Measurements from ENCODE around the gene GAS2L1. TPM values are rescaled to one million over a fixed set of nuclear protein-coding genes. Genes with fewer than 3 reads are reported as not detected.
A peak's percentile ranks its signal among the peaks of the same experiment; 100 is the strongest.

Gene GAS2L1
- total RNA-seq, 1 experiment from 2014 or later = 29.4 TPM

GRCh38 chr22:29308148-29308790 lies 1.8 kb downstream of the GAS2L1 start:
- Histone ChIP-seq H3K4me1 (ENCODE audit: control insufficient read depth in 1 of 2, insufficient read depth in 2 of 2, low read length in 2 of 2) (peaks cover 40 to 63% of the 10 kb centered on the region in 2 experiments), H3K9me3 (ENCODE audit: control insufficient read depth in 1 of 2, insufficient read depth in 1 of 2, low read depth in 1 of 2, low read length in 2 of 2) (no peaks in the 10 kb centered on the region), H3K9ac (ENCODE audit: low read length) (peak overlapping the region; percentile 73; the same call in 1 of the 2 replicates), H2AFZ (ENCODE audit: low read depth, low read length, poor library complexity, severe bottlenecking) (no peak overlapping the region), H3K27me3 (ENCODE audit: insufficient read depth, low read length) (no peaks in the 10 kb centered on the region), H3K79me2 (ENCODE audit: insufficient read depth, low read length) (peaks cover 7% of the 10 kb centered on the region; the same call in 1 of the 2 replicates), H3K4me2 (ENCODE audit: low read length) (peak overlapping the region; percentile 96), H3K36me3 (ENCODE audit: control insufficient read depth in 1 of 2, insufficient read depth in 2 of 2, low read length in 2 of 2) (no peaks in the 10 kb centered on the region), H3K4me3 (replicated peaks in 1 of 2; ENCODE audit: low read depth in 1 of 2, low read length in 2 of 2) (peak overlapping the region; percentile 74 to 84), H4K20me1 (ENCODE audit: insufficient read depth) (no peaks in the 10 kb centered on the region), H3K27ac (ENCODE audit: low read depth, low read length) (peak overlapping the region; percentile 41; the same call in 1 of the 2 replicates), H3K9me2 (ENCODE audit: insufficient read depth) (no peaks in the 10 kb centered on the region)
- POLR2A ChIA-PET = no interaction called here
- TF ChIP-seq YY1 (IDR thresholded peaks at IDR 0.05; ENCODE audit: extremely low read depth, insufficient replicate concordance, low read depth, low read length) = no peak
- no peak for TF ChIP-seq TCF7L2 (IDR thresholded peaks at IDR 0.05; ENCODE audit: borderline replicate concordance, extremely low read depth, insufficient read depth, insufficient read length)
- no peak for TF ChIP-seq CTCF (IDR thresholded peaks at IDR 0.05 in 2 of 3, conservative IDR thresholded peaks at IDR 0.05 in 1 of 3; ENCODE audit: borderline replicate concordance in 1 of 3, insufficient read depth in 1 of 3, low read depth in 2 of 3, low read length in 2 of 3)
- TF ChIP-seq ZBTB33 (IDR thresholded peaks at IDR 0.05; ENCODE audit: extremely low read depth, insufficient replicate concordance, low read length) = no peak
- TF ChIP-seq CEBPB (IDR thresholded peaks at IDR 0.05; ENCODE audit: low read depth) = no peak
- no peak for TF ChIP-seq SP1 (IDR thresholded peaks at IDR 0.05; ENCODE audit: low read depth)
- TF ChIP-seq FOSL1 (IDR thresholded peaks at IDR 0.05; ENCODE audit: low read depth) = no peak
- TF ChIP-seq MAX (IDR thresholded peaks at IDR 0.05) = no peak
- no peak for TF ChIP-seq JUND (IDR thresholded peaks at IDR 0.05)
- TF ChIP-seq SRF (IDR thresholded peaks at IDR 0.05; ENCODE audit: low read depth) = no peak
- TF ChIP-seq ATF3 (IDR thresholded peaks at IDR 0.05) = no peak
- no peak for TF ChIP-seq CBX3 (IDR thresholded peaks at IDR 0.05; ENCODE audit: low read depth)
- TF ChIP-seq EGR1 (IDR thresholded peaks at IDR 0.05; ENCODE audit: low read depth) = no peak
- no peak for TF ChIP-seq REST (IDR thresholded peaks at IDR 0.05; ENCODE audit: low read depth)
- TF ChIP-seq POLR2A (IDR thresholded peaks at IDR 0.05; ENCODE audit: borderline replicate concordance, extremely low read depth, insufficient read depth, insufficient read length) = no peak
- TF ChIP-seq RAD21 (IDR thresholded peaks at IDR 0.05; ENCODE audit: low read depth) = no peak
- no peak for TF ChIP-seq EZH2 (IDR thresholded peaks at IDR 0.05)
- TF ChIP-seq ELF1 (IDR thresholded peaks at IDR 0.05; ENCODE audit: borderline replicate concordance, low read depth) = no peak
- DNase-seq (ENCODE audit: low read depth, low spot score) (no peak), ATAC-seq (no peak)
- BruUV-seq (replicated peaks) = no TSS peak
- RAD21 ChIA-PET (ENCODE audit: low non-redundant PET in 1 of 2, low total read pairs in 2 of 2, uncharacterized antibody in 2 of 2, unreplicated experiment in 2 of 2) = no interaction called here
- CTCF ChIA-PET = no interaction called here
- intact Hi-C loops (cut with micrococcal nuclease) = no loop called here
